Neuron (in vitro differentiated cells): ENCODE data around the gene HDDC3.

Experiments
- H2AFZ ChIP-seq: one replicate; pipeline ENCODE4 v1.6.1; 2013; ENCODE audit warnings: low read depth, mild to moderate bottlenecking, inconsistent platforms, low read length, moderate library complexity
- H3K27me3 ChIP-seq: one replicate; pipeline ENCODE4 v1.6.1; 2013; ENCODE audit warnings: low read length; ENCODE audit not compliant: insufficient read depth
- H3K36me3 ChIP-seq: one replicate; pipeline ENCODE4 v1.6.1; 2013; ENCODE audit warnings: low read length; ENCODE audit not compliant: insufficient read depth
- H3K4me1 ChIP-seq: one replicate; pipeline ENCODE4 v1.6.1; 2013; ENCODE audit warnings: low read length; ENCODE audit not compliant: insufficient read depth
- H3K4me3 ChIP-seq: 2 replicates; pipeline ENCODE4 v1.5.1; 2013; ENCODE audit warnings: mild to moderate bottlenecking, low read length, moderate library complexity
- H3K9me3 ChIP-seq: one replicate; pipeline ENCODE4 v1.6.1; 2013; ENCODE audit warnings: low read length

The HDDC3 gene

DNA sequence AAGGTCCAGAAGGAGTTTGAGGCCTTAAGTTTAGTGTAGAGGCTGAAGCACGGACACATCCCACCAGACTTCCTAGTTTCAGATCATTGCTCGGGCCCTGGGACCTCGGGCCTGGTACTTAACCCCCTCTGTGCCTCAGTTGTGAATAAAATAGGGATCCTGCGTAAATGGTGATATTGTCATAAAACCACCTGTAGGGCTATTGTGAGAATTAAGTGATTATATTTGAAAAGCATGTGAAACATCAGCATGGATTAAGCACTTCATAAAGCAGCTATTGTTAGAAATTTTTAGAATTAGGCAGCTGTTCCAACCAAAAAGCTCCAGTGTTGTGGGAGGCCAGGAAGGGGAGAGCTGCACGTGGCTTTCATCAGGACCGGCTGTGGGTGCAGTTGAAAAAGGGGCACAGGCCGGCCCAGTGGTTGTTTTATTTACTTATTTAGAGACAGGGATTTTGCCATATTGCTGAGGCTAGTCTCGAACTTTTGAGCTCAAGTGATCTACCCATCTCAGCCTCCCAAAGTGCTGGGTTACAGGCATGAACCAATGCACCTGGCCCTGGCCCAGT lies 26.8 kb upstream of the HDDC3 start:
- Histone ChIP-seq H2AFZ (no peak overlapping the region), H3K27me3 (no peaks in the 10 kb centered on the region), H3K9me3 (no peaks in the 10 kb centered on the region), H3K36me3 (peaks cover 29% of the 10 kb centered on the region), H3K4me1 (no peaks in the 10 kb centered on the region), H3K4me3 (no peak overlapping the region)

DNA sequence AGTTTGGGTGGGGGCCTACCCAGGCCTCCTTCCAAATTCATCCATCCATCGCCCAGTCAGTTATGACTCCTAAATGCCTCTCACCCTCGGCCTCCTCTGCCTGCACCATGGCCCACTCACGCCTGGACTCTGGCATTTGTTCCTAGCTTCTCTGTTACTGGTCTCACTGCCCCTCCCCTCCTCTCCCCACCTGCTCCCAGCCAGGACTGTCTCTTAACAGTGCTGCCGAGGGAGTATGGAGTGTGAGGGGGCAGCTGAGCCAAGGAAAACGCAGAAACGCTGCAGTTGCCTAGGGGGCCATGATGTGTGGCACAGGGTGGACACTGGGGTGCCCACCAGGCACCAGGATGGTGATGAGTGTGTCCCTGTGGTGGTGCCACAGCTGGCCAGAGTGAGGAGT lies 25.4 kb upstream of the HDDC3 start:
- H3K9me3 ChIP-seq: no peaks in the 10 kb centered on the region
- no peaks in the 10 kb centered on the region for H3K4me1 ChIP-seq
- no peak overlapping the region for H2AFZ ChIP-seq
- no peaks in the 10 kb centered on the region for H3K27me3 ChIP-seq
- H3K4me3 ChIP-seq: no peak overlapping the region
- H3K36me3 ChIP-seq: peaks cover 38% of the 10 kb centered on the region

DNA sequence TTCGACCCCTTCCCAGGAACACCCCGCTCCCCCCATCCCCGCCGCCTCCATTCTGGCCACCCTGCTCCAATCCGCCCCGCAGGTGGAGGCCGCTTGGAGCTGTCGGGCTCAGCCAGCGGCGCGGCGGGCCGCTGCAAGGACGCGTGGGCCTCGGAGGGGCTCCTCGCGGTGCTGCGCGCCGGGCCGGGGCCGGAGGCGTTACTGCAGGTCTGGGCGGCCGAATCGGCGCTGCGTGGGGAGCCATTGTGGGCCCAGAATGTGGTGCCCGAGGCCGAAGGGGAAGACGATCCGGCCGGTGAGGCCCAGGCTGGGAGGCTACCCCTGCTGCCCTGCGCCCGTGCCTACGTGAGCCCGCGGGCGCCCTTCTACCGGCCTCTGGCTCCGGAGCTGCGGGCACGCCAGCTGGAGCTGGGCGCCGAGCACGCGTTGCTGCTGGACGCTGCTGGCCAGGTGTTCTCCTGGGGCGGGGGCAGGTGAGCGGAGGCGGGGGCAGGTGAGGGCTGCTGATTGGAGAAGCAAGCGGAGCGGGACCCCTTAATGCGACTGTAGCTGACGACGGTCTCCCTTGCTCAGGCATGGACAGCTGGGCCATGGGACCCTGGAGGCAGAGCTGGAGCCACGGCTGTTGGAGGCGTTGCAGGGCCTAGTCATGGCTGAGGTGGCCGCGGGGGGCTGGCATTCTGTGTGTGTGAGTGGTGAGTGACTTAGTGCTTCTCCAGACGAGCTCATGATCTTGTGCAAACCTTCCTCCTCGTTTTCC lies 24.9 kb upstream of the HDDC3 start:
- Histone ChIP-seq H3K4me1 (no peaks in the 10 kb centered on the region), H2AFZ (no peak overlapping the region), H3K9me3 (no peaks in the 10 kb centered on the region), H3K27me3 (no peaks in the 10 kb centered on the region), H3K36me3 (peaks cover 39% of the 10 kb centered on the region), H3K4me3 (no peak overlapping the region)

DNA sequence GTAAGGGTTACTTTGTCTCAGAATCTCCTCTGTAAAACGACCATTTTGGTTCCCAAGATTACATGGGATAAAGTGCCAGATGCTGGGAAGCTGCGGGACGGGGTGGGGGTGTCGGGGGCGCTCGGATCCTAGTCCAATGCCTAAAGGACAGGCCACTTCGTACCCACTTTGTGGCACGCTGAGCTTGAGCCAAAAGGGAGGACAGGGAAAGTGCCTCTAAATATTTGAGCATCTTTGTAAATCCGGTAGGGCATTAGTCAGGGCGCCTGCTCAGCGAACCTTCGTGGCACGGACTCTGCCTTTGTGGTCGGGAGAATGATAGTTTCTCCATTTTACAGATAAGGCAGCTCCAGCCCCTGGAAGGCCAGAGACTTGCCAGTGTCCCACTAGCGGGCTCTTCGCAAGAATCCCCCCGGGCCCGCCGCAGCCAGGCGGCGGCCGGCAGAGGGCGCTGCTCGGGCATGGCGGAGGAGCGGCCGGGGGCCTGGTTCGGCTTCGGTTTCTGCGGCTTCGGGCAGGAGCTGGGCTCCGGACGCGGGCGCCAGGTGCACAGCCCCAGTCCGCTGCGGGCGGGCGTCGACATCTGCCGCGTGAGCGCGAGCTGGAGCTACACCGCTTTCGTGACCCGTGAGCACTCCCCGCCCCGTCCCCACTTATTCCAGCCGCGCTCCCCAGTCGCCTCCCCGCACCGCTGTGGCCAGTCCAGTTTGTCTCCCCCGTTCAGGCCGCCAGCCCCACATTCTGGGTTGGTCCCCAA lies 24.1 kb upstream of the HDDC3 start:
- no peak overlapping the region for H3K4me3 ChIP-seq
- H3K27me3 ChIP-seq: no peaks in the 10 kb centered on the region
- H3K36me3 ChIP-seq: peaks cover 38% of the 10 kb centered on the region
- no peaks in the 10 kb centered on the region for H3K9me3 ChIP-seq
- no peaks in the 10 kb centered on the region for H3K4me1 ChIP-seq
- no peak overlapping the region for H2AFZ ChIP-seq

DNA sequence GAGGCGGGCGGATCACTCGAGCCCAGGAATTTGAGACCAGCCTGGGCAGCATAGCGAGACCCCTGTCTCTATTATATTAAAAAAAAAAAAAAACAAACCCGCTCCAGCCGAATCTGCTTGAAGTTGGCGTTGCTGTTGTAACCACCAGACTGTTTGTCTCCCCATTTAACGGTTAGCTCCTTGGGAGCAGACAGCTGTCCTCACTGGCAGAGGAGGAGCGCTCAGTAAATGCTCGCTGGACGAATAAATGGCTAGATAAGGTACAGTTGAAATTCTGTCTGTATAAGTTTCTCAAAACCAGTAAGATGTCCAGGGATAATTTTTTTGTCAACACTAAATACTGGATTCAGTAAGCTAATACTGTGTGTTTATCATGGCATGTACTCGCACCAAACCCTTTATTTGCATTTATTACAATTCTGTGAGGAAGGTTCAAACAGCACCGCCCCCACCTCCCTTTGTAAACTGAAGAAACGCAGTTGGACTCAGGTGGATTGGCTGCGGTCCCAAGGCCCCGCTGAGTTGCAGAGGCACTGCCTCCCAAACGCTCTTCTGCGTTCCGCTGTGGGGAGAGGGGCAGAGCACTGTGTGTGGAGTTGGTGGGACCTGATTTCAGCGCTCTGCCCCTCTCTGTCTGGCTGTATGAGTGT lies 23.4 kb upstream of the HDDC3 start:
- H3K27me3 ChIP-seq: no peaks in the 10 kb centered on the region
- no peak overlapping the region for H2AFZ ChIP-seq
- no peaks in the 10 kb centered on the region for H3K9me3 ChIP-seq
- H3K36me3 ChIP-seq: peaks cover 37% of the 10 kb centered on the region
- H3K4me3 ChIP-seq: no peak overlapping the region
- H3K4me1 ChIP-seq: no peaks in the 10 kb centered on the region

DNA sequence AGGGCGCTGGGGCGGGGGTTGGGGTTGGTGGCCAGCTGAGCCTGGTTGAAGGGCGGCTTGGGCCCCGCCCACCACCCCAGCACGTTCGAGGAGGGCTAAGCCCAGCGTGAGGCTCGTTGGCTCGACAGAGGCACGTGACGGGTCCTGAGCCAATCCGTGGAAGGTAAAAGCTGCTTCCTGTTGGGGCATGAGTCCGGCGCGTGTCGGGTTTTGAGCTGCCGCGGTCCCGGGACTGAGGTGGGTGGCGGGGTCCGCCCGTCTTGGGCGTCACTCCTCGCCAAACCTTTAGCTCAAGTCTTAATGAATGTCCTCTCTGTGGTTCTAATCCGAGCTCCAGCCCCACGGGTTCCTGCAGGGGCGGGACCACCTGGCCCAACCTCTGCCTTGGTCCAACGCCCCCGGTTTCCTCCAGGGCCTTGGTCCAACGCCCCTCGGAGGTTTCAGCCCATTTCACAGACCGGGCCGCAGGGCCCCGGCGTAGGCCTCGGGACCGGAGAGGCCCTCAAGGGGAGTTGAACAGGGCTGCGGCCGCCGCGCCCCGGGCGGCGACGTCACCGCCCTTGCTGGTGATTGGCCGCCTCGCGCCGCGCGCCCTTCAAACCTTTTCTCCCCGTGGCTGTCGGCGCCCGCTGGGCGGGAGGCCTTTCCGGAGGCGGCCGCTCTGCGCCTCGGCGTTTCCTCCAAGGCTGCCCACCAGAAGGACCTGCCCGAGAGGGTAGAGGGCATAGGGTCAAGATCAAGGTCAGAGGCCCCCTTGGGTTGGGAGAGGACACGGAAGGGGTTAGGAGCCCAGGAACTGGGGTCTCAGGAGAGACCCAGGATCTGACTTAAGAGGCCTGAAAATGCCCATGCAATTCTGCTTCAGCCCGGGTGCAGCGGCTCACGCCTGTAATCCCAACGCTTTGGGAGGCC lies 22.6 kb upstream of the HDDC3 start, which contains the start of gene RCCD1:
TSS of gene RCCD1 (plus strand) at position 173 of the 912 bp plus-strand sequence. CDS start 1,851 bp downstream, outside the sequence.
- no peaks in the 10 kb centered on the region for H3K27me3 ChIP-seq
- peaks cover 39% of the 10 kb centered on the region for H3K36me3 ChIP-seq
- H3K4me1 ChIP-seq: no peaks in the 10 kb centered on the region
- no peaks in the 10 kb centered on the region for H3K9me3 ChIP-seq
- H3K4me3 ChIP-seq: peak within 1 kb of the TSS; percentile 51
- H2AFZ ChIP-seq: no peak within 1 kb of the TSS

DNA sequence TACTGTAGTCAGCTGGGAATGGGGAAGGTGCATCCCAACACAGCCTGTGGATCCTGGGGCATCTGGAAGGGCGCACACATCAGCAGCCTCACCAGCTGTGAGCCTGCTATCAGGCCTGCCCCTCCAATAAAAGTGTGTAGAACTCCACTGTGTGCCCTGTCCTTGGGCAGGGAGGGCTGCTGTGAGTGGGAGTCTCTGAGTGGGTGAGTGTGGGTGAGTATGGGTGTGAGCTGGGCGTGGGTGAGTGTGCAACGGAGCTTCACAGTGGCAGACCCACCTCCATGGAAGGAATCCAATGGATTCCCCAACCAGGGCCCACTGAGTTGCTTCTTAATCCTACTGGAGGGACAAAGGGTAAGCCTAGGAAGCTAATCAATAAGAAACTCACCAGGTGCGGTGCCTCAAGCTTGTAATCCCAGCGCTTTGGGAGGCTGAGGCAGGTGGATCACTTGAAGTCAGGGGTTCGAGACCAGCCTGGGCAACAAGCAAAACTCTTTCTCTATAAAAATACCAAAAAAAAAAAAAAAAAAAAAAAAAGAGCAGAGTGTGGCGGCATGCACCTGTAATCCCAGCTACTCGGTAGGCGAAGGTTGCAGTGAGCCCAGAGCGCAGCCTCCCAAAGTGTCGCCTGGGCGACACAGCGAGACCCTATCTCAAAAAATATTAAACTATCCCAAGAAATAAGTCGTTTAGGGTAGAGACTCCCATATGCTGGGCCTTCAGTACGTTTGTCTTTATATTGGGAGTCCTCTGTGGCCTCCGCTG lies 21.8 kb upstream of the HDDC3 start:
- Histone ChIP-seq H3K27me3 (no peaks in the 10 kb centered on the region), H3K36me3 (peaks cover 45% of the 10 kb centered on the region), H3K4me3 (no peak overlapping the region), H3K9me3 (no peaks in the 10 kb centered on the region), H2AFZ (no peak overlapping the region), H3K4me1 (no peaks in the 10 kb centered on the region)

DNA sequence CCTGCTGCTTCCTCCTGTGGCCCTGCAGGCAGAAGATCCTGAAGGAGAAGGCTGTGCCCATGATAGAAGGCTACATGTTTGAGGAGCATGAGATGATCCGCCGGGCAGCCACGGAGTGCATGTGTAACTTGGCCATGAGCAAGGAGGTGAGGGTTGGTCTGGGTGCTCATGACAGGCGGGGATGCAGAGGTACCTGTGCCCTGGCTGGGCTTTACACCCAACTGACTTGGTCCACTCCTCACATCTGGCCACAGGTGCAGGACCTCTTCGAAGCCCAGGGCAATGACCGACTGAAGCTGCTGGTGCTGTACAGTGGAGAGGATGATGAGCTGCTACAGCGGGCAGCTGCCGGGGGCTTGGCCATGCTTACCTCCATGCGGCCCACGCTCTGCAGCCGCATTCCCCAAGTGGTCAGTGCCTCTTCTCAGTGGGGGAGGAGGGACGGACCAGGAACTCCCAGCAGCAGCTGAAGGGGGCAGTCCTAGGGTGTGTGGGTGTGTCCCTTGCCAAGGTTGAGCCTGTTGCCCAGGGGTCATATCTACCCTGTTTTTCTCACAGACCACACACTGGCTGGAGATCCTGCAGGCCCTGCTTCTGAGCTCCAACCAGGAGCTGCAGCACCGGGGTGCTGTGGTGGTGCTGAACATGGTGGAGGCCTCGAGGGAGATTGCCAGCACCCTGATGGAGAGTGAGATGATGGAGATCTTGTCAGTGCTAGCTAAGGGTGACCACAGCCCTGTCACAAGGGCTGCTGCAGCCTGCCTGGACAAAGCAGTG lies 20.7 kb upstream of the HDDC3 start:
- H2AFZ ChIP-seq: no peak overlapping the region
- H3K4me3 ChIP-seq: no peak overlapping the region
- no peaks in the 10 kb centered on the region for H3K9me3 ChIP-seq
- H3K27me3 ChIP-seq: no peaks in the 10 kb centered on the region
- H3K4me1 ChIP-seq: no peaks in the 10 kb centered on the region
- H3K36me3 ChIP-seq: peaks cover 52% of the 10 kb centered on the region

DNA sequence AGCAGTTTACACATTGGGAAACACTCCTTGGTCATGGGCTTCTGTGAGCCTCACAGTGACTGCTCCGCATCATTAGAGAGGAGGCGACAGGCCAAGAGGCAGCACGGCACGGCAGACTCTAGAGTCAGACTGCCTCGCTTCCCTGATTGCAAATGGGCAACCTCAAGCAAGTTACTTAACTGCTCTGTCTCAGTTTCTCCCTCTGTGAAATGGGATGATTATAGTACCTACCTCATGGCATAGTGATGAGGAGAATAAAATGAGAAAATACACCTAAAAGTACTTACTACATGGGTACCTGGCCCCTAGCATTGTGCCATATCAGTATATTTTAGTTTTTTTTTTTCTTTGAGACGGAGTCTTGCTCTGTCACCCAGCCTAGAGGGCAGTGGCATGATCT lies 18.3 kb upstream of the HDDC3 start:
- Histone ChIP-seq H3K9me3 (no peaks in the 10 kb centered on the region), H3K36me3 (peaks cover 69% of the 10 kb centered on the region), H3K27me3 (no peaks in the 10 kb centered on the region), H2AFZ (no peak overlapping the region), H3K4me3 (no peak overlapping the region), H3K4me1 (no peaks in the 10 kb centered on the region)

DNA sequence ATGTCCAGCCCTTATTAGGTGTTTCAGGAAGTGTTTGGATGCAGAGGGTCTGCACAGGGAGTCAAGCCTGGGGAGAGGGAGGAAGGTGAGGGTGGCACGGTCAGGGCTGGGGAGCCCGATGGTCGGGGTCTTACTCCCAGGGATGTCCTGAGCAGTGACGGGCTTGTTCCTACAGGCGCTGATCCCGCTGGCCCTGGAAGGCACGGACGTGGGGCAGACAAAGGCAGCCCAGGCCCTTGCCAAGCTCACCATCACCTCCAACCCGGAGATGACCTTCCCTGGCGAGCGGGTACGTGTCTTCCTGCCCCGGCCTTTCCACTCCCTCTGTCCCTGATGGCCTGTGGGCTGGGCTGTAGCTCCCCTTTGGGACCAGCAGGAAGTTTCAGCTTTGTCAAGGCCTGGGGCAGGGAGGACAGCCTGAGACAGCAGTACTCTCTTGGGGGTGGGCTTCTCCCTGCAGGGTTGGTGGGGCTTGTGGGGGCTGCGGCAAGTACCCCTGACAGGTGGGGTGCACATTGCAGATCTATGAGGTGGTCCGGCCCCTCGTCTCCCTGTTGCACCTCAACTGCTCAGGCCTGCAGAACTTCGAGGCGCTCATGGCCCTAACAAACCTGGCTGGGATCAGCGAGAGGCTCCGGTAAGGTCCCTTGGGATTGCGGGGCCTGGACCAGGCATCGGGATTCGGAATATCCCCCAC lies 17.8 kb upstream of the HDDC3 start:
- Histone ChIP-seq H3K36me3 (peaks cover 70% of the 10 kb centered on the region), H3K9me3 (no peaks in the 10 kb centered on the region)

DNA sequence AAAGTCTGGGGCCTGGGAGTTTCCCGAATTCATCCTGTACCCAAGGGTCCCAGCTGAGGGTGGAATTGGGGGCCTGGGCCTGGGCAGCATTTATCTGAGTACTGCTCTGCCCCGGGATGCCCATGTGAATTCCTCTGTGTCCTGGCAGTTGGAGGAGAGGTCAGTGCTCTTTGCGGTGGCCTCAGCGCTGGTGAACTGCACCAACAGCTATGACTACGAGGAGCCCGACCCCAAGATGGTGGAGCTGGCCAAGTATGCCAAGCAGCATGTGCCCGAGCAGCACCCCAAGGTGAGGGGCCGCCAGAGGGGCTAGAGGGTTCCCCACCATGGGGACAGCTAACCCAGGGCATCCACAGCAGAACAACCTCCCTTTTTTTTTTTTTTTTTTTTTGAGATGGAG lies 16.2 kb upstream of the HDDC3 start:
- Histone ChIP-seq H3K4me3 (no peak overlapping the region), H3K4me1 (no peaks in the 10 kb centered on the region), H3K27me3 (no peaks in the 10 kb centered on the region), H3K36me3 (peaks cover 78% of the 10 kb centered on the region), H3K9me3 (no peaks in the 10 kb centered on the region), H2AFZ (no peak overlapping the region)

More for the DNA sequence above, 17.8 kb upstream of the HDDC3 start:
- Histone ChIP-seq H2AFZ (no peak overlapping the region), H3K27me3 (no peaks in the 10 kb centered on the region), H3K4me1 (no peaks in the 10 kb centered on the region), H3K4me3 (no peak overlapping the region)
